K562 (cell line): ENCODE results near the gene CRYBA4. TPM values are rescaled to one million over a fixed set of nuclear protein-coding genes. Genes with fewer than 3 reads are reported as not detected.

Experiments
- ATAC-seq: fragments of 200-7000 bp; cut with Tn5 transposase; 3 replicates; pipeline ENCODE4 v1.9.1; 2020; ENCODE audit warnings: moderate library complexity
- BruUV-seq: library from RNA; stranded (reverse); fragments of 400-500 nt; replicated peaks from 2 replicates; lab custom pipeline; 2021; lab: Mats Ljungman, UMichigan
- CTCF ChIA-PET: fragments of 300-600 bp; formaldehyde crosslinking; extraction: SDS; loops from one replicate; lab custom pipeline; 2021; ENCODE audit warnings: low intra/inter-chr PET ratio; lab: Yijun Ruan, JAX
- POLR2A ChIA-PET: fragments of 300-600, 350-650 bp; sonication (Branson Sonifier 250); formaldehyde crosslinking; extraction: SDS; loops from one replicate; lab custom pipeline; 2021; ENCODE audit warnings: antibody characterized with exemption, inconsistent platforms; lab: Yijun Ruan, JAX
- DNase-seq, 4 experiments: peaks; one replicate each; pipeline versions ENCODE4 v3.0.0 to v3.0.0-alpha.2; 2011 to 2018; ENCODE audit warnings: low spot score in 3 of 4, mixed read lengths in 3 of 4; ENCODE audit errors: extremely low read depth in 1 of 4
- FAIRE-seq: peaks from 2 replicates; lab custom pipeline; 2011; peaks lifted over from hg19 to GRCh38; lab: Jason Lieb, UNC
- H2AFZ ChIP-seq: 2 replicates; pipeline ENCODE4 v1.6.0; 2011; ENCODE audit warnings: low read depth, low read length, control low read depth, inconsistent platforms
- H3K27ac ChIP-seq: fragments of 200-600 bp; 3 replicates; pipeline ENCODE4 v1.8.0; 2011; ENCODE audit warnings: low read depth, mild to moderate bottlenecking, control low read depth, inconsistent platforms, low read length, moderate library complexity, mixed read lengths; ENCODE audit errors: extremely low read depth
- H3K27me3 ChIP-seq, 2 experiments: fragments of 300-600 bp in 1 of 2; 2 replicates in 1 of 2; 3 replicates in 1 of 2; pipeline versions ENCODE4 v1.6.0 to v1.8.0; 2011; ENCODE audit warnings: inconsistent platforms in 2 of 2, low read length in 2 of 2, mild to moderate bottlenecking in 1 of 2, mixed read lengths in 1 of 2, moderate library complexity in 1 of 2; ENCODE audit not compliant: control insufficient read depth in 2 of 2, insufficient read depth in 2 of 2
- H3K36me3 ChIP-seq: fragments of 300-600 bp; 3 replicates; pipeline ENCODE4 v1.8.0; 2011; ENCODE audit warnings: mild to moderate bottlenecking, low read length, inconsistent platforms; ENCODE audit not compliant: control insufficient read depth, insufficient read depth
- H3K4me1 ChIP-seq, 2 experiments: fragments of 200-600 bp in 1 of 2; replicated peaks in 1 of 2; 2 replicates in 1 of 2; 3 replicates in 1 of 2; pipeline versions ENCODE4 v1.5.1 to v1.8.0; 2011; ENCODE audit warnings: inconsistent platforms in 2 of 2, low read length in 2 of 2, mild to moderate bottlenecking in 1 of 2, mixed read lengths in 1 of 2, moderate library complexity in 1 of 2; ENCODE audit not compliant: control insufficient read depth in 2 of 2, insufficient read depth in 2 of 2
- H3K4me2 ChIP-seq: 2 replicates; pipeline ENCODE4 v1.6.1; 2011; ENCODE audit warnings: low read length, control low read depth, inconsistent platforms, mixed read lengths; ENCODE audit not compliant: insufficient read depth
- H3K4me3 ChIP-seq: fragments of 200-600 bp; sonication (generic), shearing (Covaris generic); 2 replicates; pipeline ENCODE4 v1.5.1; 2016; ENCODE audit warnings: control low read depth, inconsistent platforms
- H3K79me2 ChIP-seq: fragments of 200-600 bp; 3 replicates; pipeline ENCODE4 v1.8.0; 2011; ENCODE audit warnings: low read length, inconsistent platforms; ENCODE audit not compliant: control insufficient read depth, insufficient read depth
- H3K9ac ChIP-seq, 2 experiments: 2 replicates each; pipeline versions ENCODE4 v1.6.0 to v1.6.1; 2011; ENCODE audit warnings: low read depth in 2 of 2, low read length in 2 of 2, control low read depth in 1 of 2, inconsistent platforms in 1 of 2, mild to moderate bottlenecking in 1 of 2, mixed read lengths in 1 of 2; ENCODE audit not compliant: insufficient read depth in 1 of 2
- H3K9me1 ChIP-seq: one replicate; pipeline ENCODE4 v1.6.0; 2011; ENCODE audit warnings: inconsistent platforms, mild to moderate bottlenecking, low read length, moderate library complexity; ENCODE audit not compliant: control insufficient read depth, insufficient read depth
- H3K9me3 ChIP-seq: replicated peaks from 2 replicates; pipeline ENCODE4 v1.5.1; 2011; ENCODE audit warnings: low read depth, low read length, inconsistent platforms; ENCODE audit not compliant: control insufficient read depth, insufficient read depth
- H4K20me1 ChIP-seq: replicated peaks from 2 replicates; pipeline ENCODE4 v1.6.1; 2011; ENCODE audit warnings: low read length, inconsistent platforms, mixed read lengths; ENCODE audit not compliant: control insufficient read depth, insufficient read depth
- HMBOX1 ChIP-seq: sonication (generic); IDR thresholded peaks from 2 replicates; pipeline ENCODE4 v1.6.1; 2016
- NFE2 ChIP-seq: IDR thresholded peaks from 2 replicates; pipeline ENCODE4 v1.6.1; 2014; ENCODE audit warnings: antibody characterized with exemption, low read depth
- NKRF ChIP-seq: fragments of 450-650 bp; IDR thresholded peaks from 2 replicates; pipeline ENCODE4 v1.6.1; 2016; ENCODE audit warnings: borderline replicate concordance
- YY1 ChIP-seq, 3 experiments: IDR thresholded peaks; 2 replicates each; pipeline ENCODE4 v1.6.1; 2011; ENCODE audit warnings: low read length in 2 of 3, mild to moderate bottlenecking in 2 of 3, moderate library complexity in 2 of 3, borderline replicate concordance in 1 of 3, control low read depth in 1 of 3, low read depth in 1 of 3; ENCODE audit not compliant: insufficient read depth in 3 of 3, insufficient replicate concordance in 2 of 3, control insufficient read depth in 1 of 3, insufficient read length in 1 of 3; ENCODE audit errors: extremely low read depth in 1 of 3
- WGBS: fragments of 100-300 bp; shearing (Covaris generic); methylation state at CpG from one replicate; pipeline ENCODE4 v1.1.6; 2016; ENCODE audit warnings: low coverage, mixed read lengths; ENCODE audit not compliant: insufficient coverage; ENCODE audit errors: missing lambda C conversion rate; 5-methylcytosine and 5-hydroxymethylcytosine counted together
- in situ Hi-C: fragments of 300-500 bp; cut with MboI; formaldehyde crosslinking; loops from 4 replicates; pipeline ENCODE4 v1.15.0; 2018; ENCODE audit warnings: inconsistent platforms, mixed read lengths
- intact Hi-C: fragments of 100-400 bp; cut with micrococcal nuclease; formaldehyde crosslinking; loops from 2 replicates; pipeline ENCODE4 v1.14.2; 2022
- polyA plus RNA-seq, 8 experiments: library from polyadenylated mRNA; depleted of rRNA in 4 of 8; stranded (reverse) in 5 of 8; unstranded in 3 of 8; fragments of >200 nt; fragmentation: Nextera tagmentation in 2 of 8; fragmentation: Illumina TruSeq in 1 of 8; extraction: Ambion mirVana in 2 of 8; extraction: Trizol in 1 of 8; gene quantifications; 2 replicates each; pipeline versions ENCODE4 v1.2.1 to v1.2.3, GENCODE V29; 2011 to 2014; ENCODE audit warnings: inconsistent platforms in 1 of 8, missing spikeins in 1 of 8
- total RNA-seq, 7 experiments: library from RNA; depleted of rRNA in 6 of 7; stranded (reverse); fragments of >200 nt in 6 of 7; fragmentation: Illumina TruSeq in 2 of 7; extraction: Trizol in 2 of 7; gene quantifications; 2 replicates each; pipeline versions ENCODE4 v1.2.1 to v1.2.3, GENCODE V29; 2011 to 2021; ENCODE audit warnings: low replicate concordance in 1 of 7

CRYBA4 gene
- total and polyA plus RNA-seq, 9 of the 15 experiments (the other 6 are each of a cell fraction or from before 2014, with no cell fraction given), result 0.59 to 3.3 (median 1.6) TPM

GRCh38 chr22:26673486-26673885 is 51.7 kb downstream of the CRYBA4 start:
- peak overlapping the region; percentile 92 for H3K4me2 ChIP-seq
- WGBS, result 2% methylated on average over 4 of the region's 4 CpGs
- H3K4me1 ChIP-seq, result peaks cover 23 to 24% of the 10 kb centered on the region in 2 experiments
- no peaks in the 10 kb centered on the region for H3K9me1 ChIP-seq
- ATAC-seq, result no peak
- H2AFZ ChIP-seq, result peak overlapping the region; percentile 95
- TF ChIP-seq YY1 (IDR thresholded peaks at IDR 0.05; ENCODE audit: borderline replicate concordance in 1 of 3, control insufficient read depth in 1 of 3, extremely low read depth in 1 of 3, insufficient read depth in 3 of 3, insufficient read length in 1 of 3, insufficient replicate concordance in 2 of 3, low read depth in 1 of 3, low read length in 2 of 3) (peak in 1 of 3 experiments; percentile 11), NFE2 (no peak), HMBOX1 (peak; percentile 49; the same call in 1 of the 2 replicates), NKRF (0 out of 2 replicates have a peak, but pooled peaks have one; percentile 3)
- peak; percentile 75 for FAIRE-seq
- H3K79me2 ChIP-seq, result peaks cover 31% of the 10 kb centered on the region
- H4K20me1 ChIP-seq, result no peaks in the 10 kb centered on the region
- H3K27ac ChIP-seq, result peak overlapping the region; percentile 98
- in situ Hi-C loops (no loop called here), intact Hi-C loops (no loop called here)
- POLR2A ChIA-PET, result interaction anchor here (0.6 to 1.0 kb wide), 3 partner anchors 10 to 657 kb away, joined by 3 to 4 read pairs (median 3); no protein-coding TSS in a partner anchor
- H3K9me3 ChIP-seq, result no peaks in the 10 kb centered on the region
- peak in 1 of 4 experiments; percentile 30 for DNase-seq
- no TSS peak for BruUV-seq
- peak overlapping the region; percentile 93 to 97 for H3K9ac ChIP-seq
- no peaks in the 10 kb centered on the region for H3K36me3 ChIP-seq
- peak overlapping the region; percentile 85 for H3K4me3 ChIP-seq
- CTCF ChIA-PET, result no interaction called here
- H3K27me3 ChIP-seq, result no peaks in the 10 kb centered on the region
